22Rv1 (cell line): ENCODE data around the gene QSOX1.

Experiments
- H3K27ac ChIP-seq: fragments of 450-650 bp; 2 replicates; pipeline ENCODE4 v1.5.1; 2017
- ZFX ChIP-seq: fragments of 450-650 bp; IDR thresholded peaks from 2 replicates; pipeline ENCODE4 v1.6.1; 2017; ENCODE audit warnings: antibody characterized with exemption, borderline replicate concordance
- TF ChIP-seq, protein P1 (sequence below): fragments of 450-650 bp; IDR thresholded peaks from 2 replicates; pipeline ENCODE4 v1.5.1; 2017; ENCODE audit warnings: mild to moderate bottlenecking

The QSOX1 gene

DNA sequence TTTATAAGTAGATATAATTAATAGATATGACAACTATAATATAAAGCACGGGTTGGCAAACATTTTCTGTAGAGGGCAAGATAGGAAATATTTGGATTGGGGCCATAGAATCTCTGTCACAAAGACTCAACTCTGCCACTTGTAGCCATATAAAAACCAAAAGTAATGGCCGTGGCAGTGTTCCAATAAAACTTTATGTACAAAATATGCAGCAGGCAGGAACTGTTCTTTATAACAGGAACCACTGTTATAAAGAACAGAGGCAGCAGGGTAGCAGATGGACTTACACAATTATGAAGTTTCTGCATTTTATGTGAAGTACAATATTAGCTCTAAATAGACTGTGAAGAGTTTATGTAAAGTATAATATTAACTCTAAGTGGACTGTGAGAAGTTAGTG is 16.9 kb upstream of the QSOX1 start:
- no peak for TF ChIP-seq ZFX
- TF ChIP-seq, protein P1, sequence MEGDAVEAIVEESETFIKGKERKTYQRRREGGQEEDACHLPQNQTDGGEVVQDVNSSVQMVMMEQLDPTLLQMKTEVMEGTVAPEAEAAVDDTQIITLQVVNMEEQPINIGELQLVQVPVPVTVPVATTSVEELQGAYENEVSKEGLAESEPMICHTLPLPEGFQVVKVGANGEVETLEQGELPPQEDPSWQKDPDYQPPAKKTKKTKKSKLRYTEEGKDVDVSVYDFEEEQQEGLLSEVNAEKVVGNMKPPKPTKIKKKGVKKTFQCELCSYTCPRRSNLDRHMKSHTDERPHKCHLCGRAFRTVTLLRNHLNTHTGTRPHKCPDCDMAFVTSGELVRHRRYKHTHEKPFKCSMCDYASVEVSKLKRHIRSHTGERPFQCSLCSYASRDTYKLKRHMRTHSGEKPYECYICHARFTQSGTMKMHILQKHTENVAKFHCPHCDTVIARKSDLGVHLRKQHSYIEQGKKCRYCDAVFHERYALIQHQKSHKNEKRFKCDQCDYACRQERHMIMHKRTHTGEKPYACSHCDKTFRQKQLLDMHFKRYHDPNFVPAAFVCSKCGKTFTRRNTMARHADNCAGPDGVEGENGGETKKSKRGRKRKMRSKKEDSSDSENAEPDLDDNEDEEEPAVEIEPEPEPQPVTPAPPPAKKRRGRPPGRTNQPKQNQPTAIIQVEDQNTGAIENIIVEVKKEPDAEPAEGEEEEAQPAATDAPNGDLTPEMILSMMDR: no peak
- no peak overlapping the region for H3K27ac ChIP-seq

DNA sequence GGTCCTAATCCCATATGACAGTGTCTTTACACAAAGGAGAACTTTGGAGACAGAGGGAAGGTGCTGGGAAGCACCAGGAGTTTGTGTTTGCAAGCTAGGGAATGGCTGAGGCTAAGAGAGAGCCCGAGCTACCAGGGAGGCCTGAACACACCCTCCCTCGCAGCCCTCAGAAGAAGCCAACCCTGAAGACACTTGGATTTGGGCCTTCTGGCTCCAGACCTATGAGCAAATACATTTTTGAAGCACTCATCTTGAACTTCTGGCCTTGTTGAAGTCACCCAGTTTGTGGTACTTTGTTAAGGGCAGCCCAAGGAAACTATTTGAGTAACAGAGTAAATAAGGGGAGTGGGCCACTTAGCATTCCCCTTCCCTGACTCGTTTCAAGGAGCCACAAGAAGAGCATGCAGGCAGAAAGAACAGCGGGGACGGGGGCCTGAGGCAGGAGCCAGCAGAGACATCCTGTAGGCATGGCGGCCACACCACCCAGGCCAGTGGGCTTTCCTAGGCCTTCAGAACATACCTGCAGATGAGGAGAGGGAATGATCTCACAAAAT is 13.2 kb upstream of the QSOX1 start:
- TF ChIP-seq ZFX: no peak
- TF ChIP-seq, protein P1: no peak
- H3K27ac ChIP-seq: no peak overlapping the region

DNA sequence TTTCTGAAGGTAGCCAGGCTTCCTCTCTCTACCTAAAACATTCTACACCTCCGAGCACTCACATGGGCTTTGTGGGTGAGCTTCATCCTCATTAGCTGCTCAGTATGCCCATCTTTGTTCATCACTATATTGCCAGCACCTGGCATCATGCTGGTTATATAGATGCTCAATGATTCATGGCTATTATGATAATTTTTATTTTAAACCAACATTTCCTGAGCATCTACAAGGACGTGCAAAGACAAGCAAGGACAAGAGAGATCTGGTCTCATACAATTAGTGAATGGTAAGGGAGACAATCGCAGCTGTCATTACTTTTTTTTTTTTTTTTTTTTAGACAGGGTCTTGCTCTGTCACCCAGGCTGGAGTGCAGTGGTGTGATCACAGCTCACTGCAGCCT is 11.3 kb upstream of the QSOX1 start:
- H3K27ac ChIP-seq: no peak overlapping the region
- TF ChIP-seq, protein P1: no peak
- no peak for TF ChIP-seq ZFX

DNA sequence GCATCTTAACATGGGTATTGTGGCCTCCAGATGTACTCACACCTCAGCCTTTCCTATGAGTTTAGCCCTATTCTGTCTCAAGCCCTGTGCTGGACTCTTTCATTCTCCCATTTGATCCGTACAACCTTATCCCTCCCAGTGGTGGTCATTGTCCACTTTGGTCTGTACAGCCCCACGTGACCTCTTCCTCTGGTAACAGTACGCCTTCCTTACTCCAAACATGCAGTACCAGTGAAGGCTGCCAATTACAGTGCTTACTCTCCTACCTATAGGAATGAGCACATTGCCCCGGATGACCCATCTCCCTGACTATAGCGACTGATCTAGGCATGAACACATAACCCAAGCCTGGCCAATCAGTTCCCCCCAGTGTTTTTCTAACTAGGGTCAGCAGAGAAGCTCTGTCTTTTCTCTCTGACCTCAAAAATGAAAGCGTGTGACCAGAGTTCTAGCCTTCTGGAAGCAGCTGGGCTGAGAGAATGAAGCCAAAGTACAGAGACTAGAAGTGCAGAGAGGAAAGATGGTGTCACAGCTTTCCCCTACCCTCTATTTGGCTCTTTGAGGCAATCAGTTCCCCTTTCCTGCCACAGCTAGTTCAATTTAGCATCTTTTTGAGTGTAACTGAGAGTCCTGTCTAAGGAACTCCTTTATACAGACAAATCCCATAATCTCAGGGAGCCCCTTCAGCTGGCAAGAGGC is 9.9 kb upstream of the QSOX1 start:
- H3K27ac ChIP-seq: no peak overlapping the region
- TF ChIP-seq, protein P1: no peak
- no peak for TF ChIP-seq ZFX

DNA sequence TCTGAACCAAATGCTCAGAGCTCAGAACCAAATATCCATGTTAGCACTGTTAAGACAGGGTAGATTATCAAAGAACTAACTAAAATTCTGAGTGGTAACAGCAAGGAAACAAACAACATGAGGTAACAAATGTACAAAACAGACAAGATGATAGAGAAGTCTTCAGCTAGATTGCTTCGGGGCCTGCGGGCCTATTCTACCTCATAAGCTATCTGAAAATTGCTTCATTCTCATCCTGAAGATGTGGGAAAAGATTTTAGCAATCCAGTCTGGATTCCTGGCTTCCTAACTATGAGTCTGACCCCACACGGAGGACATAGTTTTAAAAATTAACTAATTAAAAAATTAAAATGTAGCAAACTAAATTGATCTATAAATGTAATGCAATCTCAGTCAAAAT is 9.2 kb upstream of the QSOX1 start:
- TF ChIP-seq, protein P1: no peak
- no peak for TF ChIP-seq ZFX
- H3K27ac ChIP-seq: no peak overlapping the region

DNA sequence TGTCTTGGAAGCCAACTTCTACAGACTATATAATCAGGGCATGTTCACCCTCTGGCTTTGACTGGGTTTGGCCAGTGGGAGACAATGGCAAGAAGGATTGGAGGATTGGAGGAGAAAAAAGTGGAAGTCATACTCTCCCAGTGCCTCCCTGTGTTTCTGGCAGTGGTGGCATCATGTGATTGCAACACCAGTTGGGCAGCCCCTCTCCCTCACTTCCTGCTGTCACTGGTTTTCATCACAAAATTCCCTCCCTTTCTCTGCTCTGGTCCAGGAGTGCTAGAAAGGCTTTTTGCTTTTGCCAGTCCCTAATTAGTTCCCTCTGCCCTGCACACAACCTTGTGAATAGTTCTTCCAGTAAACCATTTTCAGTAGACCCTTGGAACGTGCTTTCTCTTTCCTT is 3.7 kb upstream of the QSOX1 start:
- no peak overlapping the region for H3K27ac ChIP-seq

DNA sequence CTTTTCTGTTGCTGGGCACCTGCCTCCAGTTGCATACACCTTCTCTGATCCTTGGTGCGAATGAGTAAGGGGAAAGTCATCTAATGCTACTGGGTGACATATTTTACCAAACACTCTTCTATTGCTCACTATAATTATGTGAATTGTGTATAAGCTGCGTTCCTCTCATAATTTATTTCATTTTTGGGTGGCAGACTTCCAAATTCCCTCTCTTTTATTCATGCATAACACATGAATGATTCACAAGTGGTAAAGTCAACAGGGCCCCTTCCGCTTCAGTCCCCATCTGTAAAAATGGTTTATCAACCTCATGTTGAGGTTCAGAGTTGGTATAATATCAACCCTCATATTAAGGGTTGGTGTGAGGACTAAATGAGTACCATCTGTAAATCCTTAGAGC is 3.2 kb upstream of the QSOX1 start:
- no peak for TF ChIP-seq ZFX
- TF ChIP-seq, protein P1: no peak
- H3K27ac ChIP-seq: no peak overlapping the region

More for the DNA sequence above, 3.7 kb upstream of the QSOX1 start:
- no peak for TF ChIP-seq ZFX
- TF ChIP-seq, protein P1: no peak
